SH-SY5Y (cell line): ENCODE data around the gene OPRD1.

Source experiments
- GATA2 ChIP-seq: IDR thresholded peaks from 2 replicates; pipeline ENCODE4 v1.6.1; 2011; ENCODE audit warnings: mild to moderate bottlenecking, low read depth, low read length
- GATA3 ChIP-seq: IDR thresholded peaks from 2 replicates; pipeline ENCODE4 v1.6.1; 2011; ENCODE audit warnings: low read depth, mild to moderate bottlenecking, low read length, moderate library complexity

Gene OPRD1

DNA sequence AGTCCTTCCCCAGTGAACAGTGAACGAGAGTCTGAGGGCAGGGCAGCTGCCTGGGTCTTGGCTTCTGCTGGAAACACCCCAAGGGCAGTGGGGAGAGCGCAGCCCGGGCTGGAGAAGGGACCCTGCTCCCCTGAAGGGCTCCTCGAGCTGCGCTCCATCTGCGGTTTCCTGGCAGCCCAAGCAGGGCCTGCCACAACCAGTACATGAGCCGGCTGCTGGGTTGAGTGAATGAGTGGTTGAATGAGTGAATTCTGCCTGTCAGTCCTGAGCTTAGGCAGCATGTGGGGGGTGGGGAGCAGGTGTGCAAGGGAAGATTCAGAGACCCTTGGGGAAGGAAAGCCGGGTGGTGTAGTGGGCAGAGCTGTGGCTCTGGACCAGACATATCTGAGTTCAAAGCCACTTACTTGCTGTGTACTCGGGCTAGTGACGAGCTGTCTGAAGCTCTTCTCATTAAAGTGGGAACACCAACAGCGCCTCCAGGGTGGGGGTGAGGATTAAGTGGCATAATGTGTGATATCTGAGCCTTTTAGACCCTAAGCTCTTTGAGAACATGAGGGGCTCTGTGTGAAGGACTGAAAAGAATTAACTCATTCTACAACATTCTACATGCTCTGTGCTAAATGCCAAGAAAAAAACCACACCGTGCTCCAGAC lies 3.7 kb downstream of the OPRD1 start:
- TF ChIP-seq GATA3 (no peak), GATA2 (no peak)

DNA sequence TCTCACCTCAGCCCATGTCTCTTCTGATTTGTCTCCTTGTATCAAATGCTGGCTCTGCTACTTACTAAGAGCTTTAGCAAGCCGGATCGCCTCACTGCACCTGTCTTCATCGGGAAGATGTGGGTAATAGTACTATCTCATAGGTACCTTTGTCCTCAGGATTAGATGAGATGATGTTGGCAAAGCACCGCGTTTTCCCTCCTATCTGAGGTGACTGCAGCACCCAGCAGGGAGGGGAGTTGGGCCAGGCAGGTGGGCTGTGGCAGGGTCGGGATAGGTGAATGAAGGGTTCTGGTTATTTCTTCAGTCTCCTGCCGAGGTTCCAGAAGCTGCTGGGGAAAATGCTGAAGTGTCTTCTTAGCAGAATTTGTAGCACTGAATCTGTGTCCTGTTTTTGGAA lies 5.2 kb downstream of the OPRD1 start:
- TF ChIP-seq GATA2: no peak
- no peak for TF ChIP-seq GATA3

DNA sequence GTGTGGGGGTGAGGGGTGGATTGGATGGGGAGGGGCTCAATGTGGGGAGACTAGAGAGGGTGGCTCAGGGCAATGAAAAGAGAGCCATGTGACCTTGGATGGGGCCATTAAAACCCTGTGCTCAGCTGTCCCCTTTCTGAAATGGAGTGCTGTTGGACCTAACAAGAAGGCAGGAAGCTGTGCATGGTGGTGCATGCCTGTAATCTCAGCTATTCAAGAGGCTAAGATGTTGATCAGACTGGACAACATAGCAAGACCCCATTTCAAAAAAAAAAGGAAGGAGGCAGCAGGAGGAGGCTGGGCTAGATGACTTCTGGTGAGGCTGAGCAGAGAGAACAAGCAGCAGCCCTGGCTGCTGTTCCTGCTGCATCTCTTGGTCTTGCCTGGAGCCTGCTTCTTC lies 7.0 kb downstream of the OPRD1 start:
- TF ChIP-seq GATA2 (no peak), GATA3 (no peak)

DNA sequence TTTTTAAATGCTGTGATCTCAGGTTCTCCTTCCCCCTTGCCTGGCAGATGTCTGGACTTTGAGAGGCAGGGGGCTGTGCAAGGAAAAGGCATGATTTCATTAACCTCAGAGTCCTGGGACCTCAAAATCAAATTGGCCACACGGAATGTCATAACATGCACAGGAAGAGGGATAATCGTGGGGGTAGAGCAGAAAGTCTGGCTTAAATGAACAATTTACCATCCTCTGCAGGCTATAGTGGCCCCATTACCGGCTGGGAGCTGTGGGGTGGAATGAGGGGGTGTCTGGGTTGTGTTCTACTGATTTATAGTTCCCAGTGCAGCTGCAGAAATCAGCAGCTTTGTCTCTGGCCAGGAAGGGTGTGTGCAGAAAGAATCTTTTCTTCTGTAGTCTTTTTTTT lies 10.8 kb downstream of the OPRD1 start:
- TF ChIP-seq GATA2 (peak; percentile 16; the same call in 1 of the 2 replicates), GATA3 (no peak)

DNA sequence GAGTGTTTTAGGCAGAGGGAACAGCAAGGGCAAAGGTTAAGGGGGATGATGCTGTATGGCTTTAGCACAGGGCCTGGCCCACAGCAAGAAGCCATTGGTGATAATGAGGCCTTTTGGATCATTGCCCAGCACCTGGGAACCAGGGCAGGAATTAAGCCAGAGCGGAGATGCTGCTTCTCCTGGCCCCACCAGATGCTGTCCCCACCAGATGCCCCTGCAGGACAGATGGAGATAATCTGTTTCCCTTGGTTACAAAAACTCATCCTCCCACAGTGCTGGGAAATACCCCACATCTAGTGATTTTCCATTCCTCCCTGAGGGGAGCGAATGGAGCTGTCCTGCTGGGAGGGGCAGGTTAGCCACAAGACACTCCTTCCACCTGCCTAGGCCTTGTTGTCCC lies 18.8 kb downstream of the OPRD1 start:
- TF ChIP-seq GATA2: peak; percentile 92
- TF ChIP-seq GATA3: no peak

DNA sequence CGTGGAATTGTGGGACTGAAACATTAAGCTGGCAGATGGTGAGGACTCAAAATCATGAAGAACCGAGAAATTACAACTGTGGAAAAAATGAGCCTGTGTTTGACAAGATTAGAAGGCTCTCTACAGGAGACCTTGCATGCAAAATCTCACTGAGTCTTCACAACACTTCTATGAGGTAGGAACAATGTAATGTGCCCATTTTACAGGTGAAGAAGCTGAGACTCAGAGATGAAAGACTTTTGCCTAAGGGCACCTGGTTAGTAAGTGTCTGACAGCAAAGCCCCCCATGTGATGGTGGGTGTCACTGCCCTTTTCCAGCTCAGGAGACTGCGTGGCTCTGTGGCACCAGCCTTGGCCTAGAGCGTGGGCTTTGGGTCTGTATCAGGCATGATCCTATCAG lies 21.0 kb downstream of the OPRD1 start:
- TF ChIP-seq GATA3: no peak
- no peak for TF ChIP-seq GATA2

DNA sequence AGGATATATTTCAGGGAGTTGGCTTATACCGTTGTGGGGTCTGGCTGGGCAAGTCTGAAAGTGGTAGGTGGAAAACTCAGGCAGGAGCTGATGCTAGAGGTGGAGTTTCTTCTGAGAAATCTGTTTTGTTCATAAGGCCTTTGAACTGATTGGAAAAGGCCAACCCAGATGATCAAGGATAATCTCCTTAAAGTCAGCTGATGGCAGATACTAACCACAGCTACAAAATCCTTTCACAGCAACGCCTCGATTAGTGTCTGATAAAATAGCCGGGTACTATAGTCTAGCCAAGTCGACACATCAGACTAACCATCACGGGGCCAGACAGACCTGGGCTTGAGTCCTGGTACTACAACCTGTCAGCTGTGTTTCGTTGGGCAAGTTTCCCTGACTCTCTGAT lies 21.4 kb downstream of the OPRD1 start:
- TF ChIP-seq GATA3 (no peak), GATA2 (no peak)

DNA sequence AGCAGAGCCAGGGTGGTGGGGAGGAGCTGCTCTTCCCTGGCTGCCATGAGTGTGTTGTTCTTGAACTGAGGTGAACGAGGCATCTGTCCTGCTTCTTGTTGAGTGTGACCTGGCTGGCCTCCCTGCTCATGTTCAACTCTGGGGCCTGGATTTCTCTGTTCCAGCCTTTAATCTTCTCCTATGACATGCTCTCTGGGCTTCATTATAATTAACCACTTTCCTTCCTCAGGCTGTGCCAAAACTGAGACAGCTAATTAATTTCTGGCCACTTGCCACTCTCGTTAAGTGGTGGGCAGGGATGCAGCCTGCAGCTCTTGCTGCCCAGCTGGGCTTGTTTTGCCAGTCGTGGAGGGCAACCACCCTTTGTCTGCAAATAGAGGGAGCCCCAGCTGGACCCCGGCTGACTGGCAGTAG lies 23.3 kb downstream of the OPRD1 start:
- TF ChIP-seq GATA2 (peak; percentile 53; the same call in 1 of the 2 replicates), GATA3 (no peak)

DNA sequence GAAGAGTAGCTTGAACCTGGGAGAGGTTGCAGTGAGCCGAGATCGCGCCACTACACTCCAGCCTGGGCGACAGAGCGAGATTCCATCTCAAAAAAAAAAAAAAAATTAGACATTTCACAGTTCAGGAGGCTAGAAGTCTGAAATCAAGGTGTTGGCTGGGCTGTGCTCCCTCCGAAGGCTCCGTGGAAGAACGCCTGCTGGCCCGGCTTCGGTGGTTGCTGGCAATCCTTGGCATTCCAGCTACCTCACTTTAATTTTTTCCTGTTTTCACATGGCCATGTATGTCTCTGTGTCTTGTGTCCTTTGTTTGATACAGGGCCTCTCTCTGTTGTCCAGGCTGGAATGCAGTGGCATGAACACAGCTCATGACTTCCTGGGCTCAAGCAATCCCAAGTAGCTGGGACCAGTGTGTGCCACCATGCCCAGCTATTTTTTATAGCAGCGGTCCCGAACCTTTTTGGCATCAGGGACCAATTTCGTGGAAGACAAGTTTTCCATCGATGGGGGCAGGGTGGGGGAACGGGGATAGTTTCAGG lies 24.5 kb downstream of the OPRD1 start:
- TF ChIP-seq GATA3 (no peak), GATA2 (no peak)

DNA sequence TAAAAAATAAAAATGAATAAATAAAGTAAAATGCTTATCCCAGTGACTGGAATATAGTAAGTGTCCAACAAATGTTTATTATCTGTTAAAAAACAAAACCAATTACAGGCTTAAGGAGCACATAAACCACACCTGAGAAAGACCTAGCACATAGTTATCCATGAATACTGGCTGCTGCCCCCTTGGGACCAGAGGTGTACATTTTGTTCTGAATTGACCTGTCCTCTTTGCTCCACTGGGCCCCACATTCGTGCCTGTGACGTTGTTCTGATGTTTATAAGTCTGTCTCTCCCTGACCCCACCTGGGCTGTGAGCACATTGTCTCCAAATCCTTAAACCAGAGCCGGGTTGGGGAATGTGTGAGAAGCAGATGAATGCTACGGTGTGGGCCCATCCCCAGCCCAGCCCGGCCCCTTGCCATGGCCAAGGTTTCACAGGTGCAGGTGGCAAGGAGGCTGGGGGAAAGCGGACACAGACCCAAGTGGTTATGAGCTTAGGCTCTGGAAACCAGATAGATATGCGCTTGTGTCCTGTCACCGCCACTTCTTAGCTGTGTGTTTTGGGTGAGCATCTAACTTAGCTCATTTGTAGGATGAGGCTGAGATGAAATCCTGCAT lies 29.1 kb downstream of the OPRD1 start:
- TF ChIP-seq GATA2 (no peak), GATA3 (no peak)

DNA sequence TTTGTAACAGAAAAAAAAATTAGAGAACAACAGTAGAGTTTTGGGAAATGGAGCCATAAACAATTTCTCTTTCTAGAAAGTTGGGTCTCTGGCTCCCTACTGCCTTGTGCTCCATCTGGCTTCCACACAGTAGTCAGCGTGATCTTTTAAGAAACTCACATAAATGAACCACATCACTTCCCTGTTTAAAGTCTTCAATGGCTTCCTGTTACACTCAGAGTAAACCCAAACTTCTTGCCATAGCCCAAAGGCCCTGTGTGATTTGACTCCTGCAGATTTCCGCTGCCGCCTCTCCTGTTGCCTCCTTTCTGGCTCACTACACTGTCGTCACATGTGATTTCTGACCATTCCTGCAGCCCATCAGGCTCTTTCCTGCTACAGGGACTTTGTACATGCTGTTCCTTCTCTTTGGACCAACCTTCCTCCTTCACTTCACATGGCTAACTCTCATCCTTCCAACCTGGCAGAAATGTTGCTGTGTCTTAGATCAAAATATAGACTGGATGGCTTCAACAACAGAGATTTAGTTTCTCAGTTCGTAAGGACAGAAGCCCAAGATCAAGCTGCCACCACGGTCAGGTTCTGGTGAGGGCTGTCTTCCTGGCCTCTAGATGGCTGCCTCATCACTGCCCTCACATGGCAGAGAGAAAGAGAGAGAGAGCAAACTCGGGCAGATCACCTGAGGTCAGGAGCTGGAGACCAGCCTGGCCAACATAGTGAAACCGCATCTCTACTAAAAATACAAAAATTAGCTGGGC lies 34.0 kb downstream of the OPRD1 start:
- TF ChIP-seq GATA2 (no peak), GATA3 (no peak)

DNA sequence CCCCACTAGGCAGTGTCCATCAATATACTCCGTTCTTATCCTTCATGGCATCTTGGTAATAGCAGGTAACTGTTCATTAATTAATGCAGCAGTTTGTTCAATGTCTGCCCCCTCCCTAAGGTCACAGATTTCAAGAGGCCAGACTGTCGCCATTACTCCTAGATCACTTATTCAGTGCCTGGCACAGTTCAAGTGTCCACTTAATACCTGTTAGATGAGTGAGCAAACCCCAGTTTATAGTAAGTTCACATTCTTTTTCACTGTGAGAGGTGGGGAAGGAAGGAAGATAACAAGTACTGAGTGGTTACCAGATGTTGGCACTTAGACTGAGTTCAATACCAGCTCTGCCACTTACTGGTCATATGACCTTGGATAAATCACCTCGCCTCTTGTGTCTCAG lies 36.4 kb downstream of the OPRD1 start:
- TF ChIP-seq GATA2 (no peak), GATA3 (no peak)

DNA sequence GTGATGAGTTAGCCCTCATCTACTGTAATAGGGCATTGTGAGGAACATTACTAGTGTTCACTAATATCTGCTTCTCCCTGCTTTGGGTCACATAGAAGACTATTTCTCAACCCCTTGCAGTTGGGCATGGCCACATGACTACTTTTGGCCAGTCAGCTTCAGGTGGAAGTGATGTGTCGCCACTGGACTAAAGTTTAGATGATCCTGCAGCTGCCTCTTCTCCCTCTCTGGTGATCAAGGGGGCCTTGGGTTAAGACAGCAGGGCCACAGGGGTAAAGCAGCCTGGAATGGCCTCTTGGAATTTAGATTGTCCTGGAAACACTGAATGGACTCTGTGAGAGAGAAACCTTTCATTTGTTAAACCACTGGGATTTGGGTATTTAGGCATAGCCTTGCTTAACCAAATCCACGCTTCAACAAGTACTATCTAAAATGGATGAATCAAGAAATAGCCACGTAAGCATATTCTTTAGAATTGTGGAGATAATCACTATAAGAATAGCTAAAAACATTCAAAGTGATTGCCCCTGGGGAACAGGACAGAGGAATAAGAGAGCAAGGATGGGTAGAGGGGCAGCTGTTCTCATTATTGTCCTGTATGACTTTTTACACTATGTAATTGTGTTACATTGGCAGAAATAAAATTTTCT lies 41.2 kb downstream of the OPRD1 start:
- TF ChIP-seq GATA2: no peak
- no peak for TF ChIP-seq GATA3

DNA sequence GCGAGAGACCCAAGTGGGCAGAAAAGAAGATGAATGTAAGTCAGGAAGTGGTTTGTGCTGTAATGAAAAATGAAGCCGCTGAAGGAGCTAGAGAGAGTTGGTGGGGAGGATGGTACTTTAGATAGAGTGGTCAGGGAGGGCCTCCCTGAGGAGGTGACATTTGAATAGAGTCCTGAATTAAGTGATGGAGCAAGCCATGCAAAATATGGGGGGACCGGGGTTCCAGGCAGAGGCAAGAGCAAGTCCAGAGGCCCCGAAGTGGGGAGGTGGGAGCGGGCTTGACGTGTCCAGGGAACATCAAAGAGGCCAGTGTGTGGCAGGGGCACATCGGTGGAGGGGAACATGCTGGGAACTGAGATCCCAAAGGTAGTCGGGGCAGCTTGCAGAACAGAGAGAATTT lies 43.1 kb downstream of the OPRD1 start:
- TF ChIP-seq GATA3 (no peak), GATA2 (no peak)

DNA sequence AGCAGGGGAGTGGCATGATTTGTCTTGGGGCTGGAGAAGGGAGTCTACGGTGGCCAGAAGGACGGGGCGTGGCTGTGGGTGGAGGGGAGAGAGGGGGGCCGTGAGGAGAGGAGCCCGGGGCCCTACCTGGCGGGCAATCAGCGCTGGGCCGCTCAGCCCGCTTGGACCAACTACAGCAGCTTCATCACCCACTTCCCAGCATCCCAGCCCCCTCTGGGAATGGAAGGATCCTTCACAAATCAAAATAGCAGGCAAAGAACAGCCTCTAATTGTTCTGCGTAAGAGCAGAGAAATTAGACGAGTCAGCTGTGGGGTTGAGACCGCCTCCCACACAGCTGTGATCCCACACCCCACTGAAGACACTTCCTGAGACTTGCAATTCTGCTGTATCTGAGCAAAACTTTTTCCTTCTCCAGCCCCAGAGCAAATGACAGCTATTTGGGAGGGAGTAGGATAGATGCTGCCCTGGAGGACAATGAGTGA lies 43.5 kb downstream of the OPRD1 start:
- TF ChIP-seq GATA3 (no peak), GATA2 (no peak)

DNA sequence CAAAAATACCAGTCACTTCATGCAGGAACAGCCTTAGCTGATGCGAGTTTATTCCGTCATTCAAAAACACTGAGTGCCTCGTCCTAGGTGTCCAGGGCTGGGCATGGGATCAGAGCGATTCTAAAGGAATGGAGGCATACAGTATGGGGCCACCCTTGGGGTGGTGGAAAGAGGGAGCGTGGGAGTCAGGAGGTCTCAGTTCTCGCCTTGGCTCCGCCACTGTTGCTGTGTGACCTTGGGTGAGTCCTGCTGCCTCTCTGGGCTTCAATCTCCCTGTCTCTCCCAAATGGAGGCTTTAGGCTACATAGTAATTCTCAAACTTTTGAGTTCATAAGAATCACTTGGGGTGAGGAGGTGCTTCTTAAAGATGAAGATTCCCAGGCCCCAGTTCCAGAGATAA lies 44.0 kb downstream of the OPRD1 start:
- no peak for TF ChIP-seq GATA3
- TF ChIP-seq GATA2: no peak
